NCI-H2107 treated with DMSO at 0.1 percent for 48 hours (cell line): Measurements from ENCODE around the gene OR51I2.

Source experiments
- DNase-seq: peaks from one replicate; lab custom pipeline; 2025; ENCODE audit not compliant: unreplicated experiment; lab: John Stamatoyannopoulos, UW

OR51I2 gene

DNA sequence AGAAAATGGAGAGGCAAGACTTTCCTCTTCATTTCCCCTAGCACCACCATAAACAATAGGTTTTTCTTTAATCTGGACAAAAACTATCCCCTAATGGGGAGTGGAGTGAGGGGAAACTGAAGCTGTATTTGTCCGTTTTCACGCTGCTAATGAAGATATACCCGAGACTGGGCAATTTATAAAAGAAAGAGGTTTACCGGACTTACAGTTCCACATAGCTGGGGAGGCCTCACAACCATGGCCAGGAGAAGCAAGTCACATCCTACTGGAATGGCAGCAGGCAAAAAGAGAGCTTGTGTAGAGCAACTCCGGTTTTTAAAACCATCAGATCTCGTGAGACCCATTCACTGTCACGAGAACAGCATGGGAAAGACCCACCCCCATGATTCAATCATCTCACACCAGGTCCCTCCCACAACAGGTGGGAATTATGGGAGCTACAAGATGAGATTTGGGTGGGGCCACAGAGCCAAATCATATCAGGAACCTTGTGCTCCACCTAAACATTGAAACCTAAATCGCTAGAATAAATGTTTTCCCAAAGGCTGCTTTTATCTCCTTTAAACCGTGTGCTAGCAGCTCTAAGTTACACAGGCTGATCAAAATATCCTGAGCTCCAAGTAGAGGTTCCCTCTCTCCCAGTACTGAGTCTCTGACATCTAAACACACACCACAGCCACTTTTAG lies 56.4 kb downstream of the OR51I2 start:
- DNase-seq: no peak
